PC-9 (cell line): ENCODE measurements around the gene B3GAT2.

Source experiments
- EZH2 ChIP-seq: fragments of 200-600 bp; sonication (generic); IDR thresholded peaks from 2 replicates; pipeline ENCODE4 v1.8.0; 2017; ENCODE audit warnings: antibody characterized with exemption, low read depth
- TF ChIP-seq, protein P1 (sequence below): fragments of 200-600 bp; sonication (generic); conservative IDR thresholded peaks from 2 replicates; pipeline ENCODE4 v1.6.1; 2017; ENCODE audit warnings: mixed run types, antibody characterized with exemption, mild to moderate bottlenecking, moderate library complexity

DNA sequence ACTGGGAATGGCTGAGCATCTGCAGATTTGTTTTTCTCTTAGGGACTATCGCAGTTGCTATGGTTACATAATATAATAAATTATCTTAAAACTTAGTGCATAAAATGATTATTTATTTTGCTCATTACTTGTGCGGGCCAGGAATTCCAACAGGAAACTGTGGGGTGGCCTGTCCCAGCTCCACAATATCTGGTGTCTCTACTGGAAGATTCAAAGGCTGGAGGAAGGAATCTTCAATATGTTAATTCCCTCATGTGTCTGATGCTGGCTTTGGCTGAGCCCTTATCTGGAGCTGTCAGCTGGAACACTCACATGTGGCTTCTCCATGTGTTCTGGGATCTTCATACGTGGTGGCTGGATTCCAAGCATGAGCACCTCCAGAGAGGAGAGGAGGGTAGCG, 23.9 kb upstream of the B3GAT2 start:
- no peak for TF ChIP-seq EZH2
- TF ChIP-seq, protein P1, sequence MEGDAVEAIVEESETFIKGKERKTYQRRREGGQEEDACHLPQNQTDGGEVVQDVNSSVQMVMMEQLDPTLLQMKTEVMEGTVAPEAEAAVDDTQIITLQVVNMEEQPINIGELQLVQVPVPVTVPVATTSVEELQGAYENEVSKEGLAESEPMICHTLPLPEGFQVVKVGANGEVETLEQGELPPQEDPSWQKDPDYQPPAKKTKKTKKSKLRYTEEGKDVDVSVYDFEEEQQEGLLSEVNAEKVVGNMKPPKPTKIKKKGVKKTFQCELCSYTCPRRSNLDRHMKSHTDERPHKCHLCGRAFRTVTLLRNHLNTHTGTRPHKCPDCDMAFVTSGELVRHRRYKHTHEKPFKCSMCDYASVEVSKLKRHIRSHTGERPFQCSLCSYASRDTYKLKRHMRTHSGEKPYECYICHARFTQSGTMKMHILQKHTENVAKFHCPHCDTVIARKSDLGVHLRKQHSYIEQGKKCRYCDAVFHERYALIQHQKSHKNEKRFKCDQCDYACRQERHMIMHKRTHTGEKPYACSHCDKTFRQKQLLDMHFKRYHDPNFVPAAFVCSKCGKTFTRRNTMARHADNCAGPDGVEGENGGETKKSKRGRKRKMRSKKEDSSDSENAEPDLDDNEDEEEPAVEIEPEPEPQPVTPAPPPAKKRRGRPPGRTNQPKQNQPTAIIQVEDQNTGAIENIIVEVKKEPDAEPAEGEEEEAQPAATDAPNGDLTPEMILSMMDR: no peak
